ENCODE data around the gene NOL11.
A peak's percentile ranks its signal among the peaks of the same experiment; 100 is the strongest.
"Not testable (repeated sequence)": the region's sequence is repeated elsewhere in the genome, so short reads cannot be mapped to it uniquely, and the experiment has no call there.

The NOL11 gene

DNA sequence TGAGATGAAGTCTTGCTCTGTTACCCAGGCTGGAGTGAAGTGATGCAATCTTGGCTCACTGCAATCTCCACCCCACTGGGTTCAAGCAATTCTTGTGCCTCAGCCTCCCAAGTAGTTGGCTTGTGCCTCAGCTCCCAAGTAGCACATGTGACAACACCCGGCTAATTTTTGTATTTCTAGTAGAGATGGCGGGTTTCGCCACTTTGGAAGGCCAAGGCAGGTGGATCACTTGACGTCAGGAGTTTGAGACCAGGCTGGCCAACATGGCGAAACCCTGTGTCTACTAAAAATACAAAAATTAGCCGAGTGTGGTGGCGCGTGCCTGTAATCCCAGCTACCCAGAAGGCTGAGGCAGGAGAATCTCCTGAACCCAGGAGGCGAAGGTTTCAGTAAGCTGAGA is 39.0 kb downstream of the NOL11 start:
- not testable (repeated sequence) for DNase-seq

DNA sequence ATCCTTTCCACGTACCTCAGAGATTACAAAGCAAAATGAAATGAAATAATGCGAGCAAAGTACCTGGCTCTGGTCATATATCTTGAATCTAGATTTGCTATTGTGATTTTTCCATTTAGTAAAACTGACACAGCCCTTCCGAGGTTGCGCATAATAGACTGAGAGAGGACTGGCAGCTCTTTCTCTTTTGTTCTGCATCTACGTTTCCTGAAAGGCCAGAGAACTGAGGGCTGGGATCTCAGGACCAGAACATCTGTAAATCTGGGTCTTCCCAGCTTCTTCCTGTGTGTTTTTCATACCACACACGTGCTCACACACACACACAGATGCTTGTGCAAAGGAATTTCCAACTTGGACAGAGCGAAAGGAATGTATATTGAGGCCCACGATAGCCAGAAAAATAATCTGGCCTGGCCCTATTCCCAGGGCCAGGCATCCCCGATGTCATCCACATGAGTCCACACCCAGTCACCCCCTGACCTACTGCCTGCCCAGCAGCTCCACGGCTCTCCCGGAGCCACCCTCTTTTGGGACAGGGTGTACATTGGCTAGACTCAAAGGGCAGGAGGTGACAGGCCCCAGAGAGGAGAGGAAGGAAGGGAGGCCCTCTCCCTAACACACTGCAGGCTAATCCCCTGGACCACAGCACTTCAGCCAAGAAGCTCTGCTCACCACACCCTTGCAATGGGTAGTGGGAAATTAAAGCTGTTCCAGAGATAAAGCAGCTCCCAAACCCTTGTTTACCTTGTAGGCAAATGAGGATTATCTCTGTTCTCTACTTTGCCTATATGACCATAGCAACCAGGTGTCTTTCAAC is 41.8 kb downstream of the NOL11 start:
- no peak for DNase-seq

DNA sequence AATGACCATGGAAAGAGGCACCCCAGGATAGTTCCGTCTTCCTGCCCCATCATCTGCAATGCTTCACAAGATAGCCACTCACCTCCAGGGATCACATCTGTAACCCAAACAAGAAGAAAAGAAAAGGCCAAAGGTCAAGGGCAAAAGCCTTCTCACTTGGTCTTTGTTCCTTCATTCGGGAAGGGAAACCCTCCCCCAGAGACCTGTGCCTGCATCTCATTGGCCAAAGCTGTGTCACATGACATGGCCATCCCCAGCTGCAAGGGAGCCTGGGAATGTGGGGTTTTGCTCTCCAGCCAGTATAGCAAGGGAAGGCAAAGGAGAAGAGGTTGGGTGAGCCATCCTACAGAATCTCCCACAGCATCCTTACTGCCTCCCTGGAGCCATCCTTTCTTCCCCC is 47.9 kb downstream of the NOL11 start:
- DNase-seq: no peak

DNA sequence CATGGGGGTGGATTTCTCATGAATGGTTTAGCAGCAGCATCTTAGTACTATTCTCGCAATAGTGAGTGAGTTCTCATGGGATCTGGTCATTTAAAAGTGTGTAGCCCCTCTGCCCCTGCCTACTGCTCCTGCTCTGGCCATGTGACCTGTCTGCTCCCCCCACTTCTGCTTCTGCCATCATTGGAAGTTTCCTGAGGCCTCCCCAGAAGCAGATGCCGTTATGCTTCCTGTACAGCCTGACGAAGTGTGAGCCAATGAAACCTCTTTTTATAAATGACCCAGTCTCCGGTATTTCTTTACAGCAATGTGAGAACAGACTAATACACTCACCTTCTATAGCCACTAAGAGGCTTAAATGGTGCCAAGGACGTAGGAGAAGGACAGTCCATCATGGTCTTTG is 51.5 kb downstream of the NOL11 start:
- no peak for DNase-seq

DNA sequence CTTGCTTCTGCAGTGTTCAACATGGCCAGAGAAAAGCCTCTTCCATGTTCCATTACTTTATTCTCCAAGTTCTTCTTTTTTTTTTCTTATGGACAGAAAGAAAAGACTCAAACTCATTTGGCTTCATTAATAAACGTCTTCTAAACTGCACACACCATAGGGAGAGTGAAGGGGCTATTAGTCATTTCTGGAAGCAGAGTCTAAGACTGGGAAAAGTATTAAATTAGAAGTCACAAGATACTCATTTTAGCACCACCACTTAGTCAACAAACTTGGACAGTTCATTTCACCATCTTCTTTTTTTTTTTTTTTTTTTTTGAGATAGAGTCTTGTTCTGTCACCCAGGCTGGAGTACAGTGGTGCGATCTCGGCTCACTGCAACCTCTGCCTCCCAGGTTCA is 52.8 kb downstream of the NOL11 start:
- no peak for DNase-seq

DNA sequence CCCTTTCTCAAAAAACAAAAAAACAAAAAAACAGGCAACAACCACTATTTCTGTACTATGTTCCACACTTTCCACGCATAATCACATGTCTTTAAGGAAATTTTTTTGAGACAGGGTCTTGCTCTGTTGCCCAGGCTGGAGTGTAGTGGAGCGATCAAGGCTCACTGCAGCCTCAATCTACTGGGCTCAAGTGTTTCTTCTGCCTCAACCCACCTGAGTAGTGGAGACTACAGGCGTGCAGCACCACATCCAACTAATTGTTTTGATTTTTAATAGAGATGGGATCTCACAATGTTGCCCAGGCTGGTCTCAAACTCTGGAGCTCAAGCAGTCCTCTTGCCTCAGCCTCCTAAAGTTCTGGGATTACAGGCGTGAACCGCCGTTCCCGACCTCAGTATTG is 54.9 kb downstream of the NOL11 start:
- DNase-seq: no peak

DNA sequence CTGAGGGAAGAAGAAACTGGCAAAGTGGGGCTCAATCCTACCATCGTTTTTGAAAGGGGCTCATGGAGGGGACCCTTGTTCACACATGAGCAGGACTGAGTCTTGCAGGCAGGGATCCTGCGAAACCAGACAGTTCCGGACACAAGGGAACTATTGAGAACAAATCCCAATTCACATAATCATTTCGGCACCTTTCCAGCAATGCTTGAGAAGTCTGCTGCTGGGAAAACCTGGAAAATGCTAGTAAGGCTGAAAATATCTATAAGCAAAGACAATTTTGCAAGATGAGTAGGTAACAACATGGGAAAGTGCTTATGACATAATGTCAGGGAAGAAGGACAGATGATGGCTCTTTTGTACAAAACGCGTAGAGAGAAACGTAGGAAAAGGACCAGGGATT is 55.5 kb downstream of the NOL11 start:
- no peak for DNase-seq

DNA sequence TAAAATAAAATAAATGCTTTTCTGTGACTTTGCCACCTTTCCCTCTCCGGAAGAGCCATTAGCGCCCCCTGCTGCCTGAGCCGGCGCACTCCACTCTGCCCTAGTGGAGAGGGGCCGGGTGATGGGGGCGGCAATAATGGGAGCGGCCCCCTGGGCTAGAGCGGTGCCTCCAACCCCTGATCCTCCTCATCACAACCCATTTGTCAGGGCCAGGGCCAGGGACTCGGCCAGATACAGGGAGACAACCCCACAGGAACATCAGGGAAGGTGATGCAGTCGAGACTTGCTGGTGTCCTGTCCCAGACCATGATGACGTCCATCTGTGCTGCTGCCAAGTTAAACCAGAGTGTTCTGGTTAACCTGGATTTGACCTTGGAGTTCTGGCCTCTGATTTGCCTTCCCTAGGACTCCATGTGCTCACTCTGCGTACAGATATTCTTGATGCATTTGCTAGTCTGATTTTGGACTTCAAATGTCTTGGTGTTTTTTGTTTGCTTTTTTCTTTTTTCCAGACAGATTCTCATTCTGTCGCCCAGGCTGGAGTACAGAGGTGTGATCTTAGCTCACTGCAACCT is 61.4 kb downstream of the NOL11 start:
- DNase-seq: peak; percentile 12 to 20

DNA sequence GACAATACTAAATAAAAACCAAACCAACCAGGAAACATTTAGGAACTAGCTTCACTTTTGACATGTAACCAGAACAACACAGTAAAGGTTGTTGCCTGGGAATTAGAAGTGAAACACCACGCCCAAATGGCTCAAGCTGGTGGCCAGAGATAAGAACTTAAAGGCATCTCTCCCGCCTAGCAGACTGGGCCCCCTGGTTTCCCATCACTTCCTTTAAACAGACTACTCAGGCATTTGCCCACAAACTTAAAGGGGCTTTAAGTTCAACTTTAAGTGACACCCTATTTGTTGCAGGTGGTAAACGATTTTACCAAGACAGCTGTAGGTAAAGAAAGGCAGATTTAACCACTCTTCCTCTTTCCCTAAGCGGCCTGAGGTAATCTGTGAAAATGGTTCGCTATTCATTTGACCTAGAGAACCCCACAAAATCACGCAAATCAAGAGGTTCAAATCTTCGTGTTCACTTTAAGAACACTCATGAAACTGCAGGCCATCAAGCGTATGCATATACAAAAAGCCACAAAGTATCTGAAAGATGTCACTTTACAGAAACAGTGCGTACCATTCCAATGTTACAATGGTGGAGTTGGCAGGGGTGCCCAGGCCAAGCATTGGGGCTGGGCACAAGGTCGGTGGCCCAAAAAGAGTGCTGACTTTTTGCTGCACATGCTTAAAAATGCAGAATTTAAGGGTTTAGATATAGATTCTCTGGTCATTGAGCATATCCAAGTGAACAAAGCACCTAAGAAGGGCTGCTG is 66.8 kb downstream of the NOL11 start:
- no peak for DNase-seq

DNA sequence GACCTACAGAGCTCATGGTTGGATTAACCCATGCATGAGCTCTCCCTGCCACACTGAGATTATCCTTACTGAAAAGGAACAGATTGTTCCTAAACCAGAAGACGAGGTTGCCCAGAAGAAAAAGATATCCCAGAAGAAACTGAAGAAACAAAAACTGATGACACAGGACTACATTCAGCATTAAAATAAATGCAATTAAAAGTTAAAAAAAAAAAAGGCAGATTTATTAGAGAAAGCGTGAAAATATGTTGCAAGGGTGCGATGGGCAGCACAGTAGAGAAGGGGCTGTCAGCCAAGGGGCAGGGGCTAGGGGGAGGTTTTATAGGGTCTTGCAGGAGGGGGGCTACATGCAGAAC is 67.4 kb downstream of the NOL11 start:
- DNase-seq: no peak

DNA sequence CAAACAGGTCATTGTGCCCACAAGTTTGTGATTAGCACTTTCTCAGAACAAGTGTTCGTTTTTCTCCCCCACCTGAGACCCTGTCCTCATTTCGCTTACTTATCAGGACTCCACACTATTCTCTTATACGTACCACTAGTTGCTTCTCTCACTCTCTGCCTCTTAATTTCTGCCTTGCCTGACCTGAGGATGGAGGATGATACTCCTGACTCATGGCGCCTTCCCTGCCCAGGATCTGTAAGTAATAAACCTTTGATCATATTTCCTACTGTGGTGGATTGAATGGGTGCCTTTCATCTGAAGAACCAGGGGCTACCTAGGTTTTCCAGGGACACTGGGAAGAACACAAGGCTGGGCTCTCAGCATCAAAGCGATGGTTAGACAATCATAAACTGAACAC is 67.8 kb downstream of the NOL11 start:
- DNase-seq: no peak

All from CD4-positive, alpha-beta T cell treated with Interleukin-4 for 1 hour (primary cell).